A204.1 (cell line): ENCODE results near the gene UHRF2.
"Not testable (repeated sequence)": the region's sequence is repeated elsewhere in the genome, so short reads cannot be mapped to it uniquely, and the experiment has no call there.

Experiments
- FAIRE-seq: peaks from 2 replicates; lab custom pipeline; 2012; peaks lifted over from hg19 to GRCh38; lab: Jason Lieb, UNC

Gene UHRF2

DNA sequence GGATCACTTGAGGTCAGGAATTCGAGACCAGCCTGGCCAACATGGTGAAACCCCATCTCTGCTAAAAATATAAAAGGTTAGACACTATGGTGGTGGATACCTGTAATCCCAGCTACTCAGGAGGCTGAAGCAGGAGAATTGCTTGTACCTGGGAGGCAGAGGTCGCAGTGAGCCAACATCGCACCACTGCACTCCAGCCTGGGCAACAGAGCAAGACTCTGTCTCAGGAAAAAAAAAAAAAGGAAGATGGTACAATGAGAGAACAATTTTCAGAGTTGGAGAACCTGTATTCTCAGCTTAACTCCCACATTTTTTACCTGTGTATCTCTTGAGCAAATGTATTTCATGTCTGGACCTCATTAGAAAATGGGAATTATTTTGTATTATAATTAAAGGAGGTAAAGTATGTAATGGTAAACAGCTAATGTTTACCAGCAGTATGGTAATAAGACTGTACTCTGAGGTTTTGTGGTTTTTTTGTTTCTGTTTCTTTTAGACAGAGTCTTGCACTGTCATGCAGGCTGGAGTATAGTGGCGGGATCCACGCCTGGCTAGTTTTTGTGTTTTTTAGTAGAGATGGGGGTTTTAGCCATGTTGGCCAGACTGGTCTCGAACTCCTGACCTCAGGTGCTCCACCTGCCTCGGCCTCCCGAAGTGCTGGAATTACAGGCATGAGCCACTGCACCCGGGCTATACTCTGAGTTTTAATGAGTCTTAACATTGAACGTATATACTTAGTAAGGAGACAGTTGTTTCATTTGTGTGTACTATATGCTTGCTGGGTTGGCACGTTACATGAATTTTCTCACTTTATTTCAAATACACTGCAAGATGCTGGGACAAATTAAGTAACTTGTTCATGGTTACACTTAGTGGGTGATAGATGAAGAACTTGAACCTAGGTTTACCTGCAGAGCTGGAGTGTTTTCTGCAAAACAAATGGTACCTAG is 16.2 kb downstream of the UHRF2 start:
- no peak for FAIRE-seq

DNA sequence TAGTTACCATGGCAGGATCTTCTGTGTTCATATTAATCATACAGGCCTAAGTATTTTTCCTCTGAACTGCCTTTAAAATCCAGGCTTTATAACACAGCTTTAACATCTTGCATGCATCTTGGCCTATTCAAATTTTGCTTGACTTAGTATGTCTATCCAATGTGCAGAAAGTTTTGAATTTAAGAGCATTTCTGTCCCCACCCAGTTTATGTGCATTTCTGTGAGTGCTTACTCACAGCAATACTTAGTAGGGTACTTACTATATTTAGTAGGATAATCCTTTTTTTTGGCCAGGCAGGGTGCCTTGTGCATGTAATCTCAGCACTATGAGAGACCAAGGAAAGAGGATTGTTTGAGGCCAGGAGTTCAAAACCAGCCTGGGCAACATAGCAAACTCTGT is 18.0 kb downstream of the UHRF2 start:
- no peak for FAIRE-seq

DNA sequence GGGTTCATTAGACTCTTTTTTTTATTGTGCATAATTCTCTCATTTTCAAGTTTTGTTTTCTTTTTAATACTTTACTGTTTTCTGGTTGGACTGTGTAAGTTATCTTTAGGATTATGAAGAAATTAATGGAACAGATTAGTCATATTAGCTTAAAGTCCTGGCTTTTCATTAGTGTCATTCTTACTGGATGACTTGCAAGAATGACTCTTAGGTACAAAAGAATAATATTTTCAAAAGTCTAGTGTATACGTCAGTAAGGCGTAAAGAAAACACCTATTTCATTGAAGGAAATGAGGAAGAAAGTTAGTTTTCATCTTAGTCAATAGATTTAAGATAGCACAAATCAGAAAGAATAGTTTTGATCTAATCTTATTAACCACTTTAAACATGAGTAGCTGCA is 20.4 kb downstream of the UHRF2 start:
- no peak for FAIRE-seq

- no peak for FAIRE-seq
Measured at GRCh38 chr9:6439051-6439703, 26.2 kb downstream of the UHRF2 start.

GRCh38 chr9:6440405-6440804 is 27.4 kb downstream of the UHRF2 start:
- FAIRE-seq = no peak

GRCh38 chr9:6441269-6441668 is 28.3 kb downstream of the UHRF2 start:
- FAIRE-seq = no peak

- FAIRE-seq = peak; percentile 30
Measured at GRCh38 chr9:6443661-6444060, 30.7 kb downstream of the UHRF2 start.

DNA sequence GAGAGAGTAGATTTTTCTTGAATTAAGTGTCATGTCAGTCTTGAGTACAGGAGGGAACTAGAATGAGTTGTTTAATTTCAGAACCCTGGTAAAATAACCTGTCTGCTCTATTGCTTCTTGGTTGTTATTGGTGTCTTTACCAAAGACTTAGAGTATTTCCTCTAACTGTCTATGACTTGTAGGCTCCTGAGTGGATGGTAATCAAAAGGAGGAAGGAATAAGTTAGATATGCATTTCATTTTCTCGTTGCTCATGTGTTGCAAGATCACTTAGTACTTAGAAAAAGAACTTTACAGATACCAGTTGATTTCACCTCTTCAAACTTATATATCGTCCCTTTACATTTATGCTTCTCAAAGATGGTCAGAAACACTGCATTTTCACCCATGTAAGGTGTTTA is 31.1 kb downstream of the UHRF2 start:
- FAIRE-seq = no peak

DNA sequence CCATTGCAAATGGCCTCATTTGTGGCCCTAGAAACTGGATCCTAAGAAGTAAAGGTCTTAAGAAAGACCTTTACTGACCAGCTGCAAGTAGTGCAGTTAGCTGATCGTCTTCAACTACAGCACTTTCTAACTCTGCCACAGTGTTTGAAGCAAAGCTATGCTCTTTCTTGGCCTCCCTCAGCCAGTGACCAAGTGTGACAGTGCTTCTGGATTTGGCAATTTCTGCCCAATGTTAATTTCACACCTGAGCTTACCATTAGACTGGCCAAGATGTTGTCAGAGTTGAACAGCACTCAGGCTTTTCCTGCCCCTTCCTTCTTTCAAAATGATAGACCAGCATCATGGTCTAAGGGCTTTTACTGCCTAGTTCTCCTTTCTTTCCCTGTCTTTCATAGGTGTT is 36.1 kb downstream of the UHRF2 start:
- FAIRE-seq = no peak

DNA sequence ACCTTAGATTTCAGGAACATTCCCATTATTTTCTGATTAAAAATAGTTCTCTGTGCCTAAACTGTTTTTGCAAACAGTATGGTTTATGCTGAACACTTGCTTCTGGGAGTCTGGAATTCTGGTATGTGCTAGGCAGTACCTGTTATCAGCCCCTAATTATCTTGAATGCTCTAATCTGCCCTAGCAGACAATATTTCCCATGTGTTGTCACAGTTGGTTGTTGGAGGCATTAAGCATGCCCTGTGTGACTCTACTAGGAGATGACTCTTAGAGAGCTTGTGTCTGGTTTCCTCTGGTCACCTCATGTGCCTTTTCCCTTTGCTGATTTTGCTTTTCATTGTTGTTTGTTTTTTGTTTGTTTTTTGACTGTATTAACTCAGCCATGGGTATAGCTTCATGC is 36.6 kb downstream of the UHRF2 start:
- FAIRE-seq = no peak

GRCh38 chr9:6450641-6451375 is 37.8 kb downstream of the UHRF2 start:
- FAIRE-seq = no peak

- not testable (repeated sequence) for FAIRE-seq
Measured at GRCh38 chr9:6455292-6455691, 42.3 kb downstream of the UHRF2 start.

DNA sequence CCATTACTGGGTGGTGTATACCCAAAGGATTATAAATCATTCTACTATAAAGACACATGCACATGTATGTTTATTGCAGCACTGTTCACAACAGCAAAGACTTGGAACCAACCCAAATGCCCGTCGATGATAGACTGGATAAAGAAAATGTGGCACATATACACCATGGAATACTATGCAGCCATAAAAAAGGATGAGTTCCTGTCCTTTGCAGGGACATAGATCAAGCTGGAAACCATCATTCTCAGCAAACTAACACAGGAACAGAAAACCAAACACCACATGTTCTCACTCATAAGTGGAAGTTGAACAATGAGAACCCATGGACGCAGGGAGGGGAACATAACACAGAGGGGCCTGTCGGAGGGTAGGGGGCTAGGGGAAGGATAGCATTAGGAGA is 45.7 kb downstream of the UHRF2 start:
- not testable (repeated sequence) for FAIRE-seq

GRCh38 chr9:6459718-6460117 is 46.7 kb downstream of the UHRF2 start:
- FAIRE-seq = no peak

GRCh38 chr9:6460189-6460768 is 47.3 kb downstream of the UHRF2 start:
- no peak for FAIRE-seq

DNA sequence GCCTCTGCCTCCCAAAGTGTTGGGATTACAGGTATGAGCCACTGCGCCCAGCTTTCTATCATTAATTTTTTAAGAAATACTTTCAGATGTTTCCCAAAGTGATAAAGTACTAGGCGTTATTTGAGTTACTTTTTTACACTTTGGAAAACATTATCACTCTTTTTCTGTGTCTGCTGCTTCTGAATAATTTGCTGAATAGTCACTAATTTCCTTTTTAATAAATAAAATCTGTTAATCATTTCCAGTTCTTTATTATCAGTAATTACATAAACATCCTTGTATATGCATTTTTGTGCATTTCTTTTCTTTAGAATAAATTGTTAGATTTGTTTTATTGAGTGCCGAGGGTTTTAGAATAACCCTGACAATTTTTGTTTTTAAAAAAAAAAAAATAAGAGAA is 48.6 kb downstream of the UHRF2 start:
- peak; percentile 3 for FAIRE-seq

DNA sequence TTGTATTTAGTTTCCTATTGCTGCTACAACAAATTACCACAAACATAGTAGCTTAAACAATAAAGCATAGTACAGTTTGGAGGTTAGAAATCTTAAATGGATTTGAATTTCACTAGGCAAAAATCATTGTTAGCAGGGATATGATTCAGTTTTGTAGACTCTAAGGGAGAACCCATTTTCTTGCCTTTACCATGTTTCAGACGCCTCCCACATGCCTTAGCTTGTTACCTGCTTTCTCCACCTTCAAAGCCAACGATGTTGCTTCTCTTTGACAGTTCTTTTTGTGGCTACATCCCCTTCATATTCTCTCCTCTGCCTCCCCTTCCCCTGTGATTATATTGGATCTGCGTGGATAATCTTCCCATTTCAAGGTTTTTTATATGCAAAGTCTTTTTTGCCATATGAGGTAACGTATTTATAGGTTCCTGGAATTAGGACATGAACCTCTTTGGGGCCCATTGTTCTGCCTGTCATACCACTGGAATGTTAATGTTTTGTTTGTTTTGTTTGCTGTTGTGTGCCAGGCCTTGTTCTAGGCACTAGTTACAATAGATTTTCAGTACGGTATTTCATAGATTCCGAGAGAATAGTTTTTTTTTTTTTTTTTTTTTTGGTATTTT is 54.1 kb downstream of the UHRF2 start:
- no peak for FAIRE-seq

DNA sequence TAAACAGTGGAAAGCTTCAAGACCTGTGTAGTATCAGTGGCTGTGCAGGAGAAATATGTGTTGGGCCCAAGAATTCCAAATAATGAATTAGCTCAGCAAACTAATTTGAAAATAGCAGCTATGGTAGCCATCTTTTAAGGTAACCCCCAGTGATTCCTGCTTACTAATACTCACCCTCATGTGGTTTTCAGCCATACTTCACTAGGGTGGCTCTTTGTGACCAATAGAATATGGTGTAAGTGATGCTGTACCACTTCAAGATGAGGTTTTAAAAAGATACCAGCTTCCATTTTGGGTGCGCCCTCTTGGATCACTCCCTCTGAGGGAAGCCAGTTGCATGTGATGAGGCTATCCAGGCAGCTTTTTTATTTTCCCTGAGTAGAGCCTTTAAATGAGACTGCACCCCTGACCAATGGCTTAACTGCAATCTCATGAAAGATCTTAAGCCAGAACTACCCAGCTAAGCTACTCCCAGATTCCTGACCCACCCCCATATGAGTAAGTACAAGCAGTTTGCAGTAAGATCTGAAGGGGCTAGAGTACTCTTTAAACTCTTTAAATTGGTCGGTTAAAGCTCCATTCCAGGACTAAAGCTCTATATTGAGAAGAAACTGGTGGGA is 58.3 kb downstream of the UHRF2 start:
- FAIRE-seq = no peak

DNA sequence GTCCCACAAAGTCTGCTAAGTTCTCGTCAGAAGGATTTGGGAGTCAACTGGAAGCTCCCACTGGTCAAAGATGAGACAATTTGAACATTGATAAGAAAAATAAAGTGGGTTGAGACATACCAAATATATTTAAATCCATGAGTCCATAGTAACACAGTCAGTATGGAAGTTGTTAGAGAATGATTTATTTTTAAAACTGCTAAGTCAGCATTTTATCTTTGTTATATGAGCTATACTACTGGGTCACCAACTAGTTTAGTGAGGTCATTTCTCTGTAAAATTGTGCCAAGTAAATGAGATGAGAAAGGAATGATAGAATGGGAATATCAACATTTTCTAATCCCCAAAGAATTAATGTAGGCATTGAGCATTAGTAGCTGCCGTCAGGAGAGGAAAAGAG is 60.2 kb downstream of the UHRF2 start:
- FAIRE-seq = no peak

GRCh38 chr9:6479959-6480358 is 67.0 kb downstream of the UHRF2 start:
- no peak for FAIRE-seq

DNA sequence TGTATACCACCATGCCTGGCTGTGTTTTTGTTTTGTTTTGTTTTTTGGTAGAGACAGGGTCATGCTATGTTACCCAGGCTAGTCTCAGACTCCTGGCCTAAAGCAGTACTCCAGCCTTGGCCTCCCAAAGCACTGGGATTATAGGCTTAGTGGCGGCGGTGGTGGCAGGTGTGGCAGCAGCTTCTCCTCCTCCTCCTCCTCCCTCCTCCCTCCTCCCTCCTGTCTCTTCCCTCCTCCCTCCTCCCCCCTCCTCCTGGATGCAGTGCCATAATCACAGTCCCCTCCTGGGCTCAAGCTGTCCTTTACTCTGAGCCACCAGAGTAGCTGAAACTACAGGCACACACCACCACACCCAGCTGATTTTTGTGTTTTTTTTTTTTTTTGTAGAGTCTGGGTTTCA is 71.2 kb downstream of the UHRF2 start:
- FAIRE-seq = no peak

DNA sequence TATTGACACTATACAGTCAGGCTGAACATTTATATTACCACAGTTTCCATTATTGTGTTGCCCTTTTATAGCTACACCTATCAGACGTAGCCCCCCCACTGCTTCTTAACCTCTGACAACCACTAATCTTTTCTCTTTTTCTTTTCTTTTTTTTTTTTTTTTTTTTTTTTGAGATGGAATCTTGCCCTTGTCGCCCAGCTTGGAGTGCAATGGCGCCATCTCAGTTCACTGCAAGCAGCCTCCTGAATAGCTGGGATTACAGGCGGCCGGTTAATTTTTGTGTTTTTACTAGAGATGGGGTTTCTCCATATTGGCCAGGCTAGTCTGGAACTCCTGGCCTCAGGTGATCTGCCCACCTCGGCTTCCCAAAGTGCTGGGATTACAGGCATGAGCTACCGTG is 75.4 kb downstream of the UHRF2 start:
- FAIRE-seq = no peak
